Heart left ventricle (tissue), 13 donors: ENCODE data around the gene NRM.

ENCODE experiments used
- CTCF ChIP-seq, 12 donors: fragments of 200-600 bp; sonication (generic) in 4 of 12; IDR thresholded peaks; one replicate each; pipeline versions ENCODE4 v1.5.0 to v1.8.0; 2018 to 2022; ENCODE audit warnings: antibody characterized with exemption in 12 of 12, mild to moderate bottlenecking in 5 of 12
- POLR2A ChIP-seq, 2 donors: fragments of 450-650 bp; IDR thresholded peaks; one replicate each; pipeline ENCODE4 v1.6.1; 2017; ENCODE audit warnings: antibody characterized with exemption in 2 of 2, mild to moderate bottlenecking in 2 of 2, moderate library complexity in 2 of 2
- donor health status: ischemic (EF 13 %, LVEDD 7.1; RV severe dilation, severe dysfunction).
- donor health status: DM: no; HTN: yes; CAD: no.
- donor health status: DM: no; HTN: no; CAD: no.
- donor health status: ischemic (EF 25% LVEDD 6.9; RV normal size, moderate dysfunction).
- donor health status: ischemic (EF 25% LVEDD 5.7; RV mildly dilated, moderate dysfunction).
- donor health status: ischemic (EF 35%, LVEDD 5.7; RV mildly dilated, moderate dysfunction).
- donor health status: nonischemic (EF 11% LVEDD 7.7; RV severe dilation, severe dysfunction).
- donor health status: DM: yes; HTN: yes; CAD: no.
- donor health status: PGD.
- donor health status: ischemic (EF 29% LVEDD 5.4; RV normal size, mild dysfunction).
- donor health status: nonischemic (EF 23%, LVEDD 6.1; RV moderate dilation, normal function).

- TF ChIP-seq POLR2A (IDR thresholded peaks at IDR 0.05) (no peak), CTCF (IDR thresholded peaks at IDR 0.05) (no peak)
These were observed 21.1 kb upstream of the NRM start for GRCh38 chr6:30711758-30712380.
